ENCODE data around the gene CRYM.

CRYM gene

GRCh38 chr16:21244518-21245215 lies 33.4 kb downstream of the CRYM start:
- DNase-seq (ENCODE audit: low read depth) = no peak

- DNase-seq (ENCODE audit: low read depth) = no peak
Measured at GRCh38 chr16:21242756-21243155, 35.3 kb downstream of the CRYM start.

GRCh38 chr16:21239646-21240045 lies 38.4 kb downstream of the CRYM start:
- DNase-seq (ENCODE audit: low read depth) = no peak

GRCh38 chr16:21236831-21237230 lies 41.3 kb downstream of the CRYM start:
- DNase-seq (ENCODE audit: low read depth) = no peak

- no peak for DNase-seq (ENCODE audit: low read depth)
Measured at GRCh38 chr16:21235199-21235585, 42.9 kb downstream of the CRYM start.

GRCh38 chr16:21233521-21234150 lies 44.5 kb downstream of the CRYM start, which contains the start of gene ANKS4B:
Gene ANKS4B (plus strand): TSS chr16:21233699. CDS start chr16:21233738, 39 bp downstream.
- DNase-seq (ENCODE audit: low read depth) = no peak

GRCh38 chr16:21233045-21233520 lies 45.0 kb downstream of the CRYM start:
- no peak for DNase-seq (ENCODE audit: low read depth)

GRCh38 chr16:21228361-21228872 lies 49.7 kb downstream of the CRYM start:
- DNase-seq (ENCODE audit: low read depth) = no peak

- no peak for DNase-seq (ENCODE audit: low read depth)
Measured at GRCh38 chr16:21227866-21228265, 50.2 kb downstream of the CRYM start.

- no peak for DNase-seq (ENCODE audit: low read depth)
Measured at GRCh38 chr16:21226749-21227148, 51.3 kb downstream of the CRYM start.

- no peak for DNase-seq (ENCODE audit: low read depth)
Measured at GRCh38 chr16:21224800-21225199, 53.3 kb downstream of the CRYM start.

GRCh38 chr16:21223787-21224186 lies 54.3 kb downstream of the CRYM start:
- no peak for DNase-seq (ENCODE audit: low read depth)

- DNase-seq (ENCODE audit: low read depth) = no peak
Measured at GRCh38 chr16:21222495-21223337, 55.4 kb downstream of the CRYM start.

GRCh38 chr16:21219551-21219950 lies 58.5 kb downstream of the CRYM start:
- DNase-seq (ENCODE audit: low read depth) = no peak

GRCh38 chr16:21218153-21218552 lies 59.9 kb downstream of the CRYM start:
- DNase-seq (ENCODE audit: low read depth) = no peak

- DNase-seq (ENCODE audit: low read depth) = no peak
Measured at GRCh38 chr16:21217121-21217520, 61.0 kb downstream of the CRYM start.

- DNase-seq (ENCODE audit: low read depth) = no peak
Measured at GRCh38 chr16:21214086-21214485, 64.0 kb downstream of the CRYM start.

- no peak for DNase-seq (ENCODE audit: low read depth)
Measured at GRCh38 chr16:21211486-21211885, 66.6 kb downstream of the CRYM start, which contains the start of gene ZP2. Gene ZP2 (minus strand): TSS chr16:21211574. CDS start chr16:21211547, 27 bp downstream.

Measured in non-pigmented ciliary epithelial cell (primary cell).